ENCODE results near the gene TIMP3.
A peak's percentile ranks its signal among the peaks of the same experiment; 100 is the strongest.

TIMP3 gene

DNA sequence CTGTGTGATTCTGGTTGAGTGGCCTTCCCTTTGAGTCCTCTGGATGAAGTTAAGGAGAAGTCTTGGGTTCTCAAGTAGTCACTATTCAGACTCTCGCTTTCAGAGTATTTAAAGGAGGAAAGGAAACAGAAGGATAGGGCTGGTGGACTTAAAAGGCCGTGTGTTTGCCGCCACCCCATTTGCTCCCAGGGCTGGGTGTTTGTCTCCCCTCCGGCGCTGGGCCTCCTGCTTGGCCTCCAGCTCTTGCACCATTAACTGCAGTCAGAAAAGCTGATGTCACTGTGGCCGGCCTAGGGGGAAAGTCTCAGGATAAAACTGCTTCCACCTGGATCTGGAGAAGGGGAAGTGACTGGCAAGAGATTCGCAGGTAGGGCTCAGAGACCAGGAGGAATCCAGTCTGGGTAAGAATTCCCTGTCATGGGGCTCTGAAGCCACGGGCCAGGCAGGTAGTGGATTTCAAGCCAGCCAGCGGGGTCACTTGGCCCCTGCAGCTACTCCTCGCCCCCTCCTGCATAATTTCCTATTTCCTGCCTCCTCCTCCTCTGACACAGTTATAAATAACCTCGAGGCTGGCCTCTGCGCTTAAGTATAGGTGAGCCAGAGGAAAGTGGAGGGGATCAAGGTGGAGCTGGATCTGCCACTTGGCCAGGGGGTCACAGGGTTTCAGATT, 17.1 kb downstream of the TIMP3 start:
- DNase-seq (ENCODE audit: low spot score), result no peak
- ChIA-PET POLR2A (ENCODE audit: low non-redundant PET) (no interaction called here), CTCF (interaction anchor here (1.5 kb wide), 1 partner anchor 167 kb away, joined by 4 read pairs; no protein-coding TSS in a partner anchor)
- TF ChIP-seq, protein P1, sequence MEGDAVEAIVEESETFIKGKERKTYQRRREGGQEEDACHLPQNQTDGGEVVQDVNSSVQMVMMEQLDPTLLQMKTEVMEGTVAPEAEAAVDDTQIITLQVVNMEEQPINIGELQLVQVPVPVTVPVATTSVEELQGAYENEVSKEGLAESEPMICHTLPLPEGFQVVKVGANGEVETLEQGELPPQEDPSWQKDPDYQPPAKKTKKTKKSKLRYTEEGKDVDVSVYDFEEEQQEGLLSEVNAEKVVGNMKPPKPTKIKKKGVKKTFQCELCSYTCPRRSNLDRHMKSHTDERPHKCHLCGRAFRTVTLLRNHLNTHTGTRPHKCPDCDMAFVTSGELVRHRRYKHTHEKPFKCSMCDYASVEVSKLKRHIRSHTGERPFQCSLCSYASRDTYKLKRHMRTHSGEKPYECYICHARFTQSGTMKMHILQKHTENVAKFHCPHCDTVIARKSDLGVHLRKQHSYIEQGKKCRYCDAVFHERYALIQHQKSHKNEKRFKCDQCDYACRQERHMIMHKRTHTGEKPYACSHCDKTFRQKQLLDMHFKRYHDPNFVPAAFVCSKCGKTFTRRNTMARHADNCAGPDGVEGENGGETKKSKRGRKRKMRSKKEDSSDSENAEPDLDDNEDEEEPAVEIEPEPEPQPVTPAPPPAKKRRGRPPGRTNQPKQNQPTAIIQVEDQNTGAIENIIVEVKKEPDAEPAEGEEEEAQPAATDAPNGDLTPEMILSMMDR (conservative IDR thresholded peaks at IDR 0.05; ENCODE audit: low read depth), result no peak
- H3K27ac ChIP-seq, result peak overlapping the region; percentile 75

DNA sequence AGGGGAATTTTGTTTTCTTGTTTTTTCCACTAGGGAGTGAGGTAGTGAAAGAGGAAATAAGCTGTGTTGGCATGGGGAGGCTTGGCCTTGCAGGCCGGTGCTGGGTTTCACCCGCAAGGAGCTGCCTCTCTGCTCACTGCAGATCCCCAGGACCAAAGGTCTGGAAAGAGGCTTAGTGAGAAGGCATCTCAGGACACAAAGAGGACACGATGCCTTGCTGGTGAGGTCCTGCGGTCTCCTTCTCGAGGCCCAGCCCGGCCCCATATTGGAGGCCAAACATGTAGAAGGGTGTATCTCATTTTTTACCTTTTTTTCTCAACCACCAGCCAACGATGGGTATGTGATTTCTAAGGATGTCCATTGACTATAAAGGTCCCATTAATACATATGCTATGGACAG, 17.6 kb downstream of the TIMP3 start:
- POLR2A ChIA-PET (ENCODE audit: low non-redundant PET), result no interaction called here
- no peak for DNase-seq (ENCODE audit: low spot score)
- peak overlapping the region; percentile 75 for H3K27ac ChIP-seq
- CTCF ChIA-PET, result interaction anchor here (1.0 to 1.5 kb wide), 2 partner anchors 14 to 167 kb away, joined by 3 to 4 read pairs; no protein-coding TSS in a partner anchor
- TF ChIP-seq, protein P1 (conservative IDR thresholded peaks at IDR 0.05; ENCODE audit: low read depth), result no peak

DNA sequence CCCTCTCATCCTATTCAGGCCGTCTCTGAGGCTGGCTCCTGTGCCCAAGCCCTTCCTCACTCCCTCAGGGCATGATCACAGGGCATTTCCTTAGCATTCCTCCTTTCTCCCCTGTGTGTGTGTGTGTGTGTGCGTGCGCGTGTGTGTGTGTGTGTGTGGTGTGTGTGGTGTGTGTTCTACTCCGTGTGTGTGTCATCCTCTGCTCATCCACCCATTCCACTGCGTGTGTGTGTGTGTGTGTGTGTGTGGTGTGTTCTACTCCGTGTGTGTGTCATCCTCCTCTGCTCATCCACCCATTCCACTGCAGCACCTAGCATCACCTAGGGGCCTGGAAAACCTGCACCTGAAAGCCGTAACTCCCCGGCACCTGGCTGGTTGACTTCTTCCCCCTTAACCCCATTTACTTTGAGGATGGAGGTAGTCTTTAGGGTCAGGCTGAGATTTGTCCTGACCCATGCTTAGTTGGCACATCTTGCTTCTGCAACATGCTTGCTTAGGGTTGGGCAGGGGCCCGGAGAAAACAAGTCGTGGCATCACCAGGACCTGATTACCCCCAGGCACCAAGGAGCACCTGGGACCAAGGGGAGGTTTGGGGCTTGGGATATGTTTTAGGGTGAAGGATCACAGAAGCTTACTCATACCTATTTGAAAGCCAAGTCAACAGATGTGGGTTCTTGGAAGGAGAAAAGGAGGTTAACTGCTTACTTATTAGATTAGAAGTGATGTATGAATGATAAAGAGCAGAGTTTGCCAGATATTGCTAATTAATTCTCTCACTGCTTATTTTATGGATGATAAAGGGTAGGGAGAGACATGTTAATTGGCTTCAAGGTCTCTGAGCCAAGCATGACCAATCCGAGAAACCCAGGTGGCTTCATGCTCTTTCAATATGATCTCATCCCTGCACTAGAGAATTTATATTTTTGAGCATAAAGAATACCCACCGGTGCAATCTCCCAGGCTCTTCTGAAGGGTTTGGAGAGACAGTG, 18.9 kb downstream of the TIMP3 start:
- ChIA-PET CTCF (no interaction called here), POLR2A (ENCODE audit: low non-redundant PET) (no interaction called here)
- TF ChIP-seq, protein P1 (conservative IDR thresholded peaks at IDR 0.05; ENCODE audit: low read depth), result no peak
- H3K27ac ChIP-seq, result peak overlapping the region; percentile 75
- DNase-seq (ENCODE audit: low spot score), result no peak

- ChIA-PET CTCF (interaction anchor here (0.5 kb wide), 1 partner anchor 192 kb away, joined by 4 read pairs; no protein-coding TSS in a partner anchor), POLR2A (ENCODE audit: low non-redundant PET) (no interaction called here)
- no peak overlapping the region for H3K27ac ChIP-seq
- no peak for DNase-seq (ENCODE audit: low spot score)
- TF ChIP-seq, protein P1 (conservative IDR thresholded peaks at IDR 0.05; ENCODE audit: low read depth), result no peak
Observed at GRCh38 chr22:32822179-32822877, 20.8 kb downstream of the TIMP3 start.

GRCh38 chr22:32823024-32823730, 21.7 kb downstream of the TIMP3 start:
- CTCF ChIA-PET, result interaction anchor here (0.6 kb wide), 2 partner anchors 19 to 106 kb away, joined by 3 to 4 read pairs; no protein-coding TSS in a partner anchor
- no peak overlapping the region for H3K27ac ChIP-seq
- no peak for DNase-seq (ENCODE audit: low spot score)
- TF ChIP-seq, protein P1 (conservative IDR thresholded peaks at IDR 0.05; ENCODE audit: low read depth), result no peak; the same call in 1 of the 2 replicates
- POLR2A ChIA-PET (ENCODE audit: low non-redundant PET), result no interaction called here
